A549 (cell line): Measurements from ENCODE around the gene TMTC2. TPM values are rescaled to one million over a fixed set of nuclear protein-coding genes. Genes with fewer than 3 reads are reported as not detected.
"Not testable (repeated sequence)": the region's sequence is repeated elsewhere in the genome, so short reads cannot be mapped to it uniquely, and the experiment has no call there.

ENCODE experiments used
- ATAC-seq, 2 experiments: fragments of 200-7000 bp in 1 of 2; fragments of >200 bp in 1 of 2; cut with Nextera tagmentation in 1 of 2; cut with Tn5 transposase in 1 of 2; 3 replicates each; pipeline versions ENCODE4 v1.8.0 to v1.9.1; 2018 to 2020; ENCODE audit warnings: mild to moderate bottlenecking in 1 of 2, moderate library complexity in 1 of 2
- CTCF ChIA-PET: fragments of 300-600 bp; sonication (Branson Sonifier 250); formaldehyde crosslinking; extraction: SDS; loops from one replicate; lab custom pipeline; 2021; ENCODE audit warnings: antibody characterized with exemption, inconsistent platforms; lab: Yijun Ruan, JAX
- POLR2A ChIA-PET: fragments of 350-600 bp; formaldehyde crosslinking; extraction: SDS; loops from one replicate; lab custom pipeline; 2021; ENCODE audit warnings: antibody characterized with exemption, inconsistent platforms; lab: Yijun Ruan, JAX
- DNase-seq, 2 experiments: peaks; one replicate each; pipeline versions ENCODE4 v3.0.0 to v3.0.0-alpha.2; 2011 to 2016; ENCODE audit warnings: low read depth in 1 of 2, low spot score in 1 of 2
- FAIRE-seq: peaks from 2 replicates; lab custom pipeline; 2011; peaks lifted over from hg19 to GRCh38; lab: Jason Lieb, UNC
- H3K27ac ChIP-seq, 2 experiments: fragments of >200 bp; sonication (Bioruptor Twin); formaldehyde crosslinking; 3 replicates each; pipeline ENCODE4 v1.5.1; 2016 to 2017
- H3K4me1 ChIP-seq: fragments of >200 bp; sonication (Bioruptor Twin); formaldehyde crosslinking; 3 replicates; pipeline ENCODE4 v1.6.1; 2016
- H3K4me2 ChIP-seq: fragments of >200 bp; sonication (Bioruptor Twin); formaldehyde crosslinking; 3 replicates; pipeline ENCODE4 v1.6.1; 2016
- H3K4me3 ChIP-seq: fragments of >200 bp; sonication (Bioruptor Twin); formaldehyde crosslinking; 3 replicates; pipeline ENCODE4 v1.5.1; 2016
- H3K9me3 ChIP-seq: fragments of >200 bp; sonication (Bioruptor Twin); formaldehyde crosslinking; 3 replicates; pipeline ENCODE4 v1.6.1; 2016
- CBX8 ChIP-seq: fragments of 200-600 bp; sonication (generic); IDR thresholded peaks from 2 replicates; pipeline ENCODE4 v1.6.1; 2016
- CEBPB ChIP-seq, 2 experiments: fragments of >200 bp in 1 of 2; sonication (Bioruptor Twin) in 1 of 2; formaldehyde crosslinking in 1 of 2; IDR thresholded peaks; 2 replicates each; pipeline ENCODE4 v1.6.1; 2012 to 2016
- EHF ChIP-seq: fragments of 250-450 bp; sonication (Bioruptor Pico); IDR thresholded peaks from 2 replicates; pipeline ENCODE4 v1.5.0; 2020; ENCODE audit warnings: mild to moderate bottlenecking
- ELK1 ChIP-seq: fragments of 150-350 bp; IDR thresholded peaks from 2 replicates; pipeline ENCODE4 v1.6.1; 2014; ENCODE audit warnings: low read depth, mild to moderate bottlenecking, low read length
- EP300 ChIP-seq, 2 experiments: fragments of >200 bp; sonication (Bioruptor Twin); formaldehyde crosslinking; IDR thresholded peaks; 2 replicates in 1 of 2; 3 replicates in 1 of 2; pipeline ENCODE4 v1.6.1; 2016 to 2017
- HDAC2 ChIP-seq: fragments of 200-600 bp; sonication (generic); IDR thresholded peaks from 2 replicates; pipeline ENCODE4 v1.6.1; 2016
- HOXB5 ChIP-seq: fragments of 250-450 bp; sonication (Bioruptor Pico); IDR thresholded peaks from 2 replicates; pipeline ENCODE4 v1.5.0; 2020; ENCODE audit warnings: mild to moderate bottlenecking, moderate library complexity
- JUN ChIP-seq, 2 experiments: fragments of >200 bp; sonication (Bioruptor Twin); formaldehyde crosslinking; IDR thresholded peaks; 2 replicates in 1 of 2; 3 replicates in 1 of 2; pipeline ENCODE4 v1.6.1; 2016 to 2017
- JUNB ChIP-seq: fragments of >200 bp; sonication (Bioruptor Twin); formaldehyde crosslinking; IDR thresholded peaks from 2 replicates; pipeline ENCODE4 v1.6.1; 2016
- MAFK ChIP-seq: fragments of 450-650 bp; IDR thresholded peaks from 2 replicates; pipeline ENCODE4 v1.6.1; 2014; ENCODE audit not compliant: partially characterized antibody
- NPAS2 ChIP-seq: fragments of 250-450 bp; sonication (Bioruptor Pico); IDR thresholded peaks from 2 replicates; pipeline ENCODE4 v1.8.0; 2022; ENCODE audit warnings: mild to moderate bottlenecking, moderate library complexity, borderline replicate concordance
- PBX3 ChIP-seq: IDR thresholded peaks from 2 replicates; pipeline ENCODE4 v1.6.1; 2012
- POLR2A ChIP-seq: IDR thresholded peaks from 2 replicates; pipeline ENCODE4 v1.6.1; 2012; ENCODE audit warnings: mild to moderate bottlenecking, low read length
- RARB ChIP-seq: fragments of 250-450 bp; sonication (Bioruptor Pico); IDR thresholded peaks from 2 replicates; pipeline ENCODE4 v1.8.0; 2021; ENCODE audit warnings: mild to moderate bottlenecking, moderate library complexity
- RFX5 ChIP-seq: fragments of 450-650 bp; IDR thresholded peaks from 2 replicates; pipeline ENCODE4 v1.7.1; 2014; ENCODE audit warnings: antibody characterized with exemption, mild to moderate bottlenecking, moderate library complexity
- TFCP2L1 ChIP-seq: fragments of 250-450 bp; sonication (Bioruptor Pico); IDR thresholded peaks from 2 replicates; pipeline ENCODE4 v1.5.0; 2021; ENCODE audit warnings: mild to moderate bottlenecking
- USF2 ChIP-seq: fragments of 450-650 bp; IDR thresholded peaks from 2 replicates; pipeline ENCODE4 v1.6.1; 2014; ENCODE audit warnings: antibody characterized with exemption
- ZFP36 ChIP-seq: fragments of 450-650 bp; IDR thresholded peaks from 2 replicates; pipeline ENCODE4 v1.6.1; 2014; ENCODE audit warnings: borderline replicate concordance; ENCODE audit not compliant: partially characterized antibody
- WGBS: methylation state at CpG from one replicate; pipeline ENCODE4 v1.1.6; 2017; ENCODE audit errors: missing lambda C conversion rate; 5-methylcytosine and 5-hydroxymethylcytosine counted together
- polyA plus RNA-seq, 4 experiments: library from polyadenylated mRNA; depleted of rRNA in 3 of 4; stranded (reverse); fragments of >200 nt; fragmentation: RNase III in 1 of 4; extraction: RNeasy Plus Mini Kit Qiagen cat#74134 plus additional on column Dnase treatment in 1 of 4; gene quantifications; 2 replicates in 3 of 4; 3 replicates in 1 of 4; pipeline ENCODE4 v1.2.3, GENCODE V29; 2011 to 2017
- TF ChIP-seq, protein P1 (sequence below): fragments of >200 bp; sonication (Bioruptor Twin); formaldehyde crosslinking; IDR thresholded peaks from 2 replicates; pipeline ENCODE4 v1.6.1; 2016
- TF ChIP-seq, protein P2 (sequence below): fragments of >200 bp; sonication (Bioruptor Twin); formaldehyde crosslinking; IDR thresholded peaks from 3 replicates; pipeline ENCODE4 v1.5.1; 2016
- TF ChIP-seq, protein P3 (sequence below): fragments of 200-600 bp; sonication (generic); IDR thresholded peaks from 2 replicates; pipeline ENCODE4 v1.6.1; 2016; ENCODE audit warnings: antibody characterized with exemption, mild to moderate bottlenecking, moderate library complexity

Gene TMTC2
- polyA plus RNA-seq, 2 of the 4 experiments (the other 2 are of a cell fraction) = 1.8 to 5.3 TPM

- TF ChIP-seq PBX3 (no peak), EP300 (IDR thresholded peaks at IDR 0.05) (no peak), MAFK (peak; percentile 52), CBX8 (no peak), HOXB5 (CRISPR knock-in tag) (no peak), HDAC2 (no peak)
- H3K4me2 ChIP-seq = no peak overlapping the region
- WGBS = 23% methylated on average over 1 of the region's 1 CpG
- no peaks in the 10 kb centered on the region for H3K4me1 ChIP-seq
- ChIA-PET CTCF (no interaction called here), POLR2A (no interaction called here)
- FAIRE-seq = no peak
- no peak for DNase-seq
- H3K4me3 ChIP-seq = no peak overlapping the region
- H3K9me3 ChIP-seq = no peaks in the 10 kb centered on the region
- H3K27ac ChIP-seq = no peak overlapping the region
- no peak for ATAC-seq
These were observed 423.7 kb downstream of the TMTC2 start for GRCh38 chr12:83110424-83110823.

- Histone ChIP-seq H3K27ac (no peak overlapping the region), H3K4me1 (no peaks in the 10 kb centered on the region), H3K4me2 (no peak overlapping the region), H3K4me3 (no peak overlapping the region), H3K9me3 (no peaks in the 10 kb centered on the region)
- 68% methylated on average over 4 of the region's 4 CpGs for WGBS
- FAIRE-seq (no peak), ATAC-seq (no peak), DNase-seq (no peak)
- TF ChIP-seq, protein P1, sequence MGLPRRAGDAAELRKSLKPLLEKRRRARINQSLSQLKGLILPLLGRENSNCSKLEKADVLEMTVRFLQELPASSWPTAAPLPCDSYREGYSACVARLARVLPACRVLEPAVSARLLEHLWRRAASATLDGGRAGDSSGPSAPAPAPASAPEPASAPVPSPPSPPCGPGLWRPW = no peak
- TF ChIP-seq EP300 (IDR thresholded peaks at IDR 0.05) = no peak
- TF ChIP-seq HOXB5 (CRISPR knock-in tag) = no peak
- no peak for TF ChIP-seq CEBPB (IDR thresholded peaks at IDR 0.05)
- TF ChIP-seq USF2 = no peak
- no peak for TF ChIP-seq RFX5
- TF ChIP-seq POLR2A = no peak
- TF ChIP-seq NPAS2 (CRISPR knock-in tag) = no peak
- POLR2A ChIA-PET = no interaction called here
- CTCF ChIA-PET = no interaction called here
These were observed 427.2 kb downstream of the TMTC2 start for GRCh38 chr12:83113945-83114344.

- no peak overlapping the region for H3K27ac ChIP-seq
- ATAC-seq = no peak
- ChIA-PET CTCF (no interaction called here), POLR2A (no interaction called here)
- no peak for DNase-seq
- H3K4me2 ChIP-seq = no peak overlapping the region
- H3K4me1 ChIP-seq = no peaks in the 10 kb centered on the region
- H3K4me3 ChIP-seq = no peak overlapping the region
- no peaks in the 10 kb centered on the region for H3K9me3 ChIP-seq
- 44% methylated on average over 4 of the region's 4 CpGs for WGBS
- no peak for FAIRE-seq
- TF ChIP-seq, protein P2, sequence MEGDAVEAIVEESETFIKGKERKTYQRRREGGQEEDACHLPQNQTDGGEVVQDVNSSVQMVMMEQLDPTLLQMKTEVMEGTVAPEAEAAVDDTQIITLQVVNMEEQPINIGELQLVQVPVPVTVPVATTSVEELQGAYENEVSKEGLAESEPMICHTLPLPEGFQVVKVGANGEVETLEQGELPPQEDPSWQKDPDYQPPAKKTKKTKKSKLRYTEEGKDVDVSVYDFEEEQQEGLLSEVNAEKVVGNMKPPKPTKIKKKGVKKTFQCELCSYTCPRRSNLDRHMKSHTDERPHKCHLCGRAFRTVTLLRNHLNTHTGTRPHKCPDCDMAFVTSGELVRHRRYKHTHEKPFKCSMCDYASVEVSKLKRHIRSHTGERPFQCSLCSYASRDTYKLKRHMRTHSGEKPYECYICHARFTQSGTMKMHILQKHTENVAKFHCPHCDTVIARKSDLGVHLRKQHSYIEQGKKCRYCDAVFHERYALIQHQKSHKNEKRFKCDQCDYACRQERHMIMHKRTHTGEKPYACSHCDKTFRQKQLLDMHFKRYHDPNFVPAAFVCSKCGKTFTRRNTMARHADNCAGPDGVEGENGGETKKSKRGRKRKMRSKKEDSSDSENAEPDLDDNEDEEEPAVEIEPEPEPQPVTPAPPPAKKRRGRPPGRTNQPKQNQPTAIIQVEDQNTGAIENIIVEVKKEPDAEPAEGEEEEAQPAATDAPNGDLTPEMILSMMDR = no peak
- TF ChIP-seq JUN (IDR thresholded peaks at IDR 0.05) (no peak), ZFP36 (no peak), EHF (CRISPR knock-in tag) (no peak), HOXB5 (CRISPR knock-in tag) (no peak), TFCP2L1 (no peak), NPAS2 (CRISPR knock-in tag) (no peak), JUNB (no peak), USF2 (no peak), ELK1 (no peak), RARB (CRISPR knock-in tag) (no peak)
- TF ChIP-seq, protein P3, sequence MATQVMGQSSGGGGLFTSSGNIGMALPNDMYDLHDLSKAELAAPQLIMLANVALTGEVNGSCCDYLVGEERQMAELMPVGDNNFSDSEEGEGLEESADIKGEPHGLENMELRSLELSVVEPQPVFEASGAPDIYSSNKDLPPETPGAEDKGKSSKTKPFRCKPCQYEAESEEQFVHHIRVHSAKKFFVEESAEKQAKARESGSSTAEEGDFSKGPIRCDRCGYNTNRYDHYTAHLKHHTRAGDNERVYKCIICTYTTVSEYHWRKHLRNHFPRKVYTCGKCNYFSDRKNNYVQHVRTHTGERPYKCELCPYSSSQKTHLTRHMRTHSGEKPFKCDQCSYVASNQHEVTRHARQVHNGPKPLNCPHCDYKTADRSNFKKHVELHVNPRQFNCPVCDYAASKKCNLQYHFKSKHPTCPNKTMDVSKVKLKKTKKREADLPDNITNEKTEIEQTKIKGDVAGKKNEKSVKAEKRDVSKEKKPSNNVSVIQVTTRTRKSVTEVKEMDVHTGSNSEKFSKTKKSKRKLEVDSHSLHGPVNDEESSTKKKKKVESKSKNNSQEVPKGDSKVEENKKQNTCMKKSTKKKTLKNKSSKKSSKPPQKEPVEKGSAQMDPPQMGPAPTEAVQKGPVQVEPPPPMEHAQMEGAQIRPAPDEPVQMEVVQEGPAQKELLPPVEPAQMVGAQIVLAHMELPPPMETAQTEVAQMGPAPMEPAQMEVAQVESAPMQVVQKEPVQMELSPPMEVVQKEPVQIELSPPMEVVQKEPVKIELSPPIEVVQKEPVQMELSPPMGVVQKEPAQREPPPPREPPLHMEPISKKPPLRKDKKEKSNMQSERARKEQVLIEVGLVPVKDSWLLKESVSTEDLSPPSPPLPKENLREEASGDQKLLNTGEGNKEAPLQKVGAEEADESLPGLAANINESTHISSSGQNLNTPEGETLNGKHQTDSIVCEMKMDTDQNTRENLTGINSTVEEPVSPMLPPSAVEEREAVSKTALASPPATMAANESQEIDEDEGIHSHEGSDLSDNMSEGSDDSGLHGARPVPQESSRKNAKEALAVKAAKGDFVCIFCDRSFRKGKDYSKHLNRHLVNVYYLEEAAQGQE = no peak
These were observed 428.3 kb downstream of the TMTC2 start for GRCh38 chr12:83114966-83115365.

GRCh38 chr12:83117926-83118325 is 431.2 kb downstream of the TMTC2 start:
- H3K9me3 ChIP-seq, ATAC-seq, POLR2A ChIA-PET, DNase-seq, H3K4me1 ChIP-seq, H3K27ac ChIP-seq, CTCF ChIA-PET, FAIRE-seq, H3K4me2 ChIP-seq, H3K4me3 ChIP-seq: not testable (repeated sequence)
- WGBS = 55% methylated on average over 3 of the region's 3 CpGs
